ENCODE data around the gene DIP2A. TPM values are rescaled to one million over a fixed set of nuclear protein-coding genes. Genes with fewer than 3 reads are reported as not detected.

Gene DIP2A
- total RNA-seq, 1 experiment from 2014 or later = 22.9 TPM

DNA sequence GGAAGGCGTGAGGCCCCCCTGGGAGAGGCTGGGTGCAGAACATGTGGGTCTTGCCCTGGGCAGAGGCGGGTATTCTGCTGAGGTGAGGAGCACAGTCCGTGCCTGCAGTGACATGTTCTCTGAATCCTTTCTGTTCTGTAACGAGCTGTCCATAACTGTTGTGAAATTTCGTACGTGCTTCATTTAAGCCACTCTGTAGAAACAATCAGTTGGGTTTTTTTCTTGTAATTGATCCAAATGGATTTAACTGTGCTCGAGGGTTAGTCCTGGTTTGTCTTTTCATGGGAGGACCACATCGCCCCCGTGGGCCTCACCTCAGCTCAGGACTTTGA is 45.4 kb upstream of the DIP2A start:
- Histone ChIP-seq H3K4me1 (ENCODE audit: control insufficient read depth, insufficient read depth, low read length) (no peaks in the 10 kb centered on the region), H3K27me3 (ENCODE audit: control insufficient read depth, insufficient read depth, low read length) (no peaks in the 10 kb centered on the region), H3K4me3 (ENCODE audit: low read depth in 2 of 2, low read length in 2 of 2) (no peak overlapping the region), H3K9me3 (ENCODE audit: control insufficient read depth, insufficient read depth, low read depth, low read length) (no peaks in the 10 kb centered on the region), H3K27ac (ENCODE audit: low read length) (no peak overlapping the region), H3K36me3 (ENCODE audit: control insufficient read depth, insufficient read depth, low read length) (no peaks in the 10 kb centered on the region; the same call in 1 of the 2 replicates)
- DNase-seq (ENCODE audit: low read depth, low spot score) (no peak), ATAC-seq (no peak)
- ChIA-PET CTCF (no interaction called here), POLR2A (no interaction called here)
- no TSS peak for BruUV-seq (replicated peaks)
- TF ChIP-seq POLR2AphosphoS5 (IDR thresholded peaks at IDR 0.05; ENCODE audit: low read depth, low read length) (no peak), SIN3A (IDR thresholded peaks at IDR 0.05; ENCODE audit: borderline replicate concordance, insufficient read depth, low read depth, low read length) (no peak), TCF7L2 (IDR thresholded peaks at IDR 0.05; ENCODE audit: low read depth, low read length) (no peak)
- TF ChIP-seq, protein P1, sequence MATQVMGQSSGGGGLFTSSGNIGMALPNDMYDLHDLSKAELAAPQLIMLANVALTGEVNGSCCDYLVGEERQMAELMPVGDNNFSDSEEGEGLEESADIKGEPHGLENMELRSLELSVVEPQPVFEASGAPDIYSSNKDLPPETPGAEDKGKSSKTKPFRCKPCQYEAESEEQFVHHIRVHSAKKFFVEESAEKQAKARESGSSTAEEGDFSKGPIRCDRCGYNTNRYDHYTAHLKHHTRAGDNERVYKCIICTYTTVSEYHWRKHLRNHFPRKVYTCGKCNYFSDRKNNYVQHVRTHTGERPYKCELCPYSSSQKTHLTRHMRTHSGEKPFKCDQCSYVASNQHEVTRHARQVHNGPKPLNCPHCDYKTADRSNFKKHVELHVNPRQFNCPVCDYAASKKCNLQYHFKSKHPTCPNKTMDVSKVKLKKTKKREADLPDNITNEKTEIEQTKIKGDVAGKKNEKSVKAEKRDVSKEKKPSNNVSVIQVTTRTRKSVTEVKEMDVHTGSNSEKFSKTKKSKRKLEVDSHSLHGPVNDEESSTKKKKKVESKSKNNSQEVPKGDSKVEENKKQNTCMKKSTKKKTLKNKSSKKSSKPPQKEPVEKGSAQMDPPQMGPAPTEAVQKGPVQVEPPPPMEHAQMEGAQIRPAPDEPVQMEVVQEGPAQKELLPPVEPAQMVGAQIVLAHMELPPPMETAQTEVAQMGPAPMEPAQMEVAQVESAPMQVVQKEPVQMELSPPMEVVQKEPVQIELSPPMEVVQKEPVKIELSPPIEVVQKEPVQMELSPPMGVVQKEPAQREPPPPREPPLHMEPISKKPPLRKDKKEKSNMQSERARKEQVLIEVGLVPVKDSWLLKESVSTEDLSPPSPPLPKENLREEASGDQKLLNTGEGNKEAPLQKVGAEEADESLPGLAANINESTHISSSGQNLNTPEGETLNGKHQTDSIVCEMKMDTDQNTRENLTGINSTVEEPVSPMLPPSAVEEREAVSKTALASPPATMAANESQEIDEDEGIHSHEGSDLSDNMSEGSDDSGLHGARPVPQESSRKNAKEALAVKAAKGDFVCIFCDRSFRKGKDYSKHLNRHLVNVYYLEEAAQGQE (IDR thresholded peaks at IDR 0.05; ENCODE audit: insufficient read depth in 1 of 2, low read depth in 2 of 2, low read length in 1 of 2) = no peak
- TF ChIP-seq, protein P2, sequence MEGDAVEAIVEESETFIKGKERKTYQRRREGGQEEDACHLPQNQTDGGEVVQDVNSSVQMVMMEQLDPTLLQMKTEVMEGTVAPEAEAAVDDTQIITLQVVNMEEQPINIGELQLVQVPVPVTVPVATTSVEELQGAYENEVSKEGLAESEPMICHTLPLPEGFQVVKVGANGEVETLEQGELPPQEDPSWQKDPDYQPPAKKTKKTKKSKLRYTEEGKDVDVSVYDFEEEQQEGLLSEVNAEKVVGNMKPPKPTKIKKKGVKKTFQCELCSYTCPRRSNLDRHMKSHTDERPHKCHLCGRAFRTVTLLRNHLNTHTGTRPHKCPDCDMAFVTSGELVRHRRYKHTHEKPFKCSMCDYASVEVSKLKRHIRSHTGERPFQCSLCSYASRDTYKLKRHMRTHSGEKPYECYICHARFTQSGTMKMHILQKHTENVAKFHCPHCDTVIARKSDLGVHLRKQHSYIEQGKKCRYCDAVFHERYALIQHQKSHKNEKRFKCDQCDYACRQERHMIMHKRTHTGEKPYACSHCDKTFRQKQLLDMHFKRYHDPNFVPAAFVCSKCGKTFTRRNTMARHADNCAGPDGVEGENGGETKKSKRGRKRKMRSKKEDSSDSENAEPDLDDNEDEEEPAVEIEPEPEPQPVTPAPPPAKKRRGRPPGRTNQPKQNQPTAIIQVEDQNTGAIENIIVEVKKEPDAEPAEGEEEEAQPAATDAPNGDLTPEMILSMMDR (IDR thresholded peaks at IDR 0.05) = no peak
- in situ Hi-C loops (cut with HindIII; ENCODE audit: low pct_unique_long_range_greater_than_20kb, low sequenced_read_pairs) (no loop called here), intact Hi-C loops (cut with micrococcal nuclease; ENCODE audit: unreplicated experiment) (no loop called here)

DNA sequence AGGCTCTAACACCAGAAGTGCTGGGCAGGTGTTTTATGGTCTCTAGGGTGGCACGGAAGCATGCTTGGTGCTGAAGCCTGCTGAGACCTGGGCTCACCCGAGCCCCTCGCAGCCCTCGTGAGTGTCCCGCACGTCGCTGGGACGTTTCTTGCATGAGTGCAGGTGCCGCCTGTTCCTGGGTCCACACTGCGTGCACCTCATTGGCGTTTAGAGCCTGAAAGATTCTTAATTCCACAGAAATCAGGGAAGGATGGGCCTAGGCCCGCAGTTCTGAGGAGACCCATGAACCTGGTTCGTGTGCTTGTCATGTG is 43.8 kb upstream of the DIP2A start:
- no peaks in the 10 kb centered on the region for H3K4me1 ChIP-seq (ENCODE audit: control insufficient read depth, insufficient read depth, low read length)
- no peak for ATAC-seq
- intact Hi-C loops (cut with micrococcal nuclease; ENCODE audit: unreplicated experiment) = no loop called here
- no peaks in the 10 kb centered on the region; the same call in 1 of the 2 replicates for H3K36me3 ChIP-seq (ENCODE audit: control insufficient read depth, insufficient read depth, low read length)
- DNase-seq (ENCODE audit: low read depth, low spot score) = no peak
- H3K27ac ChIP-seq (ENCODE audit: low read length) = no peak overlapping the region
- CTCF ChIA-PET = no interaction called here
- BruUV-seq (replicated peaks) = no TSS peak
- POLR2A ChIA-PET = interaction anchor here (0.7 kb wide), 1 partner anchor 265 kb away, joined by 7 read pairs; no protein-coding TSS in a partner anchor
- no peak overlapping the region for H3K4me3 ChIP-seq (ENCODE audit: low read depth in 2 of 2, low read length in 2 of 2)
- no peaks in the 10 kb centered on the region for H3K9me3 ChIP-seq (ENCODE audit: control insufficient read depth, insufficient read depth, low read depth, low read length)
- TF ChIP-seq TCF7L2 (IDR thresholded peaks at IDR 0.05; ENCODE audit: low read depth, low read length) = no peak
- TF ChIP-seq, protein P1 (IDR thresholded peaks at IDR 0.05; ENCODE audit: insufficient read depth in 1 of 2, low read depth in 2 of 2, low read length in 1 of 2) = no peak
- TF ChIP-seq, protein P2 (IDR thresholded peaks at IDR 0.05) = no peak
- TF ChIP-seq SIN3A (IDR thresholded peaks at IDR 0.05; ENCODE audit: borderline replicate concordance, insufficient read depth, low read depth, low read length) = no peak
- TF ChIP-seq POLR2AphosphoS5 (IDR thresholded peaks at IDR 0.05; ENCODE audit: low read depth, low read length) = no peak
- in situ Hi-C loops (cut with HindIII; ENCODE audit: low pct_unique_long_range_greater_than_20kb, low sequenced_read_pairs) = no loop called here
- H3K27me3 ChIP-seq (ENCODE audit: control insufficient read depth, insufficient read depth, low read length) = no peaks in the 10 kb centered on the region
